MM.1S (cell line): ENCODE results near the gene SEPTIN11.

Source experiments
- DNase-seq: peaks from one replicate; pipeline ENCODE4 v3.0.0-alpha.2; 2015
- H2AFZ ChIP-seq: fragments of 300-600 bp; sonication (generic); 2 replicates; pipeline ENCODE4 v1.6.0; 2016; ENCODE audit warnings: antibody characterized with exemption, low read length
- H3F3A ChIP-seq: fragments of 300-600 bp; sonication (generic); 2 replicates; pipeline ENCODE4 v1.6.1; 2016; ENCODE audit warnings: mild to moderate bottlenecking, antibody characterized with exemption, low read length, moderate library complexity, mixed read lengths; ENCODE audit not compliant: insufficient read depth
- H3K27ac ChIP-seq: fragments of 300-600 bp; sonication (generic); 2 replicates; pipeline ENCODE4 v1.5.1; 2016; ENCODE audit warnings: mild to moderate bottlenecking, low read length
- H3K27me3 ChIP-seq: fragments of 300-600 bp; sonication (generic); replicated peaks from 2 replicates; pipeline ENCODE4 v1.6.0; 2016; ENCODE audit warnings: low read length; ENCODE audit not compliant: insufficient read depth
- H3K36me3 ChIP-seq: fragments of 300-600 bp; sonication (generic); replicated peaks from 2 replicates; pipeline ENCODE4 v1.6.1; 2016; ENCODE audit warnings: mild to moderate bottlenecking, low read length, mixed read lengths; ENCODE audit not compliant: insufficient read depth
- H3K4me1 ChIP-seq: fragments of 300-600 bp; sonication (generic); 2 replicates; pipeline ENCODE4 v1.6.1; 2016; ENCODE audit warnings: low read length, mixed read lengths
- H3K4me2 ChIP-seq: fragments of 300-600 bp; sonication (generic); 2 replicates; pipeline ENCODE4 v1.6.0; 2016; ENCODE audit warnings: low read depth, low read length
- H3K4me3 ChIP-seq: fragments of 300-600 bp; sonication (generic); 2 replicates; pipeline ENCODE4 v1.5.1; 2016; ENCODE audit warnings: low read length, mixed read lengths
- H3K79me2 ChIP-seq: fragments of 300-600 bp; sonication (generic); 2 replicates; pipeline ENCODE4 v1.6.1; 2016; ENCODE audit warnings: mixed run types, low read length, mixed read lengths
- H3K9ac ChIP-seq: fragments of 300-600 bp; sonication (generic); 2 replicates; pipeline ENCODE4 v1.6.1; 2016; ENCODE audit warnings: low read length, mixed read lengths
- H3K9me2 ChIP-seq: fragments of 300-600 bp; sonication (generic); replicated peaks from 2 replicates; pipeline ENCODE4 v1.6.1; 2016; ENCODE audit warnings: mild to moderate bottlenecking, low read length, mixed read lengths; ENCODE audit not compliant: insufficient read depth
- H3K9me3 ChIP-seq: fragments of 300-600 bp; sonication (generic); replicated peaks from 2 replicates; pipeline ENCODE4 v1.6.1; 2016; ENCODE audit warnings: mild to moderate bottlenecking, low read length, mixed read lengths; ENCODE audit not compliant: insufficient read depth
- H4K20me1 ChIP-seq: fragments of 300-600 bp; sonication (generic); 2 replicates; pipeline ENCODE4 v1.6.1; 2016; ENCODE audit warnings: mild to moderate bottlenecking, low read length, moderate library complexity, mixed read lengths; ENCODE audit not compliant: insufficient read depth
- CTCF ChIP-seq: fragments of 300-600 bp; sonication (generic); IDR thresholded peaks from 2 replicates; pipeline ENCODE4 v1.5.1; 2016; ENCODE audit warnings: antibody characterized with exemption, low read length, mixed read lengths
- EZH2 ChIP-seq: fragments of 300-600 bp; sonication (generic); optimal IDR thresholded peaks from 2 replicates; pipeline ENCODE3; 2017; ENCODE audit warnings: low read depth, mild to moderate bottlenecking, antibody characterized with exemption, low read length, mixed read lengths
- EZH2phosphoT487 ChIP-seq: fragments of 300-600 bp; sonication (generic); IDR thresholded peaks from 2 replicates; pipeline ENCODE4 v1.6.1; 2018; ENCODE audit warnings: antibody characterized with exemption, low read length

Gene SEPTIN11

DNA sequence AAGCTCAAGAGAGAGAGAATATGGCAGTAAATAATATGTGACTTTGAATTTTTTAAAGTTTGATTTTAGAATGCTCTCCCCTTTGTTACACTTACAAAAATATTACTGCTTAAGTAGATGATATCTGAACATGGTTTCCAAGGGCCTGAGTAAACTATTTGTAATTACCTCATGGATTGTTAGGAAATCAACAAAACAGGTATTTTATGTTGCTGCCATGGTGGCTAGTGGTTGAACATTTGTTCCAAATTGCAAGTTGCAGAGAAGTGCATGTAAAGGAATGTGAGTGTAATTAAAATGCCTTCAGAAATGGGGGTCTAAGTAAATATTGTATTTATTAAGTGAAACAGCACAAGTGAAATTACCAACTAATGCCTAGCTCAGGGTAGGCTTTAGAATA lies 27.6 kb downstream of the SEPTIN11 start:
- H3K4me1 ChIP-seq: peaks cover 6% of the 10 kb centered on the region; the same call in 1 of the 2 replicates
- H3K9ac ChIP-seq: no peak overlapping the region
- TF ChIP-seq EZH2: no peak
- no peak for TF ChIP-seq CTCF
- no peak for TF ChIP-seq EZH2phosphoT487
- no peaks in the 10 kb centered on the region for H3K27me3 ChIP-seq
- H3K4me2 ChIP-seq: no peak overlapping the region
- H3K27ac ChIP-seq: no peak overlapping the region
- no peaks in the 10 kb centered on the region for H3K9me3 ChIP-seq
- H3F3A ChIP-seq: no peaks in the 10 kb centered on the region
- no peak overlapping the region for H3K4me3 ChIP-seq
- peaks cover 37% of the 10 kb centered on the region for H3K79me2 ChIP-seq
- H4K20me1 ChIP-seq: no peaks in the 10 kb centered on the region
- H3K9me2 ChIP-seq: no peaks in the 10 kb centered on the region
- no peak for DNase-seq
- H2AFZ ChIP-seq: no peak overlapping the region
- no peaks in the 10 kb centered on the region for H3K36me3 ChIP-seq

DNA sequence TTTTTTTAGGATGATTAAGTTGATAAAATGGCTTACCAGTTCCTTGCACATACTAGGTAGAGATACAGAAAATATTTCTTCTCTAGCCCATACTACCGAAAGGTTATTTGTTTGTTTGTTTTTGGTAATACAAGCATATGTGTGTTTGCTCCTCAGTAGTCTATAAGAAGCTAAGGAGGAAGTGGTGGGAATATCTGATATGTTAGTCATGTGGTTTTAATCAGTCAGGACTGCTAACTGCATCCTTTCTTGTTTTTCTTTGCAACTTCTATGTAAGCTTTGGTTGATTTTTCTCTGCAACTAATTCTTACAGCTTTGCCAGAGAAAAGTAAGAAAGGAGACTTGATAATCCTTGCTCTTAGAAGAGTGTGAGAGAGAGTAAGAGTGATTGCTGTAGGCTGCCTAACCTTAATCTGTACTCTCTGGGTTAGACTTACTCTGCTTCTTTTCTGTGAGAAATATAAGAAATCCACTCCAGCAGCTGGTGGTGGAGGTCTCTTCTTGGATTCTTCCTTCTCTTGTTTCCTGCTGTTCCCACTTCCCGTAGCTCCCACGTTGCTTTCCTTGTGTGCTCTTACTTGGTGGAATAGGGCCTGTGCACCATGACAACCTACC lies 28.3 kb downstream of the SEPTIN11 start:
- Histone ChIP-seq H3K27ac (no peak overlapping the region), H3K9me2 (no peaks in the 10 kb centered on the region)
- no peak for TF ChIP-seq CTCF
- no peak for TF ChIP-seq EZH2
- TF ChIP-seq EZH2phosphoT487: no peak

DNA sequence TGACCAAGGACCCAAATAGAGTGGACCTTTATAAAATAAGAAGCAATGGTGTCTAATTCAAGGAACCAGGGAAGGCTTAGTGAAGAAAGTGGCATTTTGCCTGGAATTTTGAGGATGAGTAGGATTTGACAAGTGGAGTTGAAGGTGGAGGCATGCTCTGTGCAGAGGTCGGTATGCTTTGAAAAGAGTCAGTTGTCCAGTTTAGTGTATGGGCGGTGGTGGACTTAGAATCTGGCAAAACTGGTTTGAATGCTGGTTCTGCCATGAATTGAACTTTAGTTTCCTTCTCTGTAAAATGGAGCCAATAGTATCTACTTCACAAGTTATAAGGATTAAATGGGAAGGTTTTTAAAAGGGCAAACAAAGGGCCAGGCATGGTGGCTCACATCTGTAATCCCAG lies 29.7 kb downstream of the SEPTIN11 start:
- no peak overlapping the region for H3K9ac ChIP-seq
- no peak for TF ChIP-seq CTCF
- TF ChIP-seq EZH2: no peak
- no peak for TF ChIP-seq EZH2phosphoT487

More for the DNA sequence above, 28.3 kb downstream of the SEPTIN11 start:
- Histone ChIP-seq H3K4me3 (no peak overlapping the region), H3F3A (peaks cover 5% of the 10 kb centered on the region), H3K4me2 (no peak overlapping the region), H3K36me3 (no peaks in the 10 kb centered on the region), H3K9ac (no peak overlapping the region), H4K20me1 (no peaks in the 10 kb centered on the region), H3K9me3 (no peaks in the 10 kb centered on the region), H2AFZ (no peak overlapping the region), H3K79me2 (peaks cover 35% of the 10 kb centered on the region), H3K27me3 (no peaks in the 10 kb centered on the region), H3K4me1 (peaks cover 7% of the 10 kb centered on the region)
- DNase-seq: no peak

More for the DNA sequence above, 29.7 kb downstream of the SEPTIN11 start:
- Histone ChIP-seq H3K4me1 (peaks cover 21% of the 10 kb centered on the region), H4K20me1 (no peaks in the 10 kb centered on the region), H3K9me2 (no peaks in the 10 kb centered on the region), H3K27ac (no peak overlapping the region), H3K9me3 (no peaks in the 10 kb centered on the region), H3K79me2 (peaks cover 39% of the 10 kb centered on the region), H3K4me2 (no peak overlapping the region), H3K36me3 (no peaks in the 10 kb centered on the region), H2AFZ (no peak overlapping the region), H3F3A (peaks cover 17% of the 10 kb centered on the region), H3K27me3 (no peaks in the 10 kb centered on the region), H3K4me3 (no peak overlapping the region)
- no peak for DNase-seq
